ENCODE measurements around the gene KREMEN1. TPM values are rescaled to one million over a fixed set of nuclear protein-coding genes. Genes with fewer than 3 reads are reported as not detected.
A peak's percentile ranks its signal among the peaks of the same experiment; 100 is the strongest.

The KREMEN1 gene
- total and polyA plus RNA-seq, 2 donors (not counting 1 experiment from before 2014, with no cell fraction given): 0.01 TPM; not detected in 1

DNA sequence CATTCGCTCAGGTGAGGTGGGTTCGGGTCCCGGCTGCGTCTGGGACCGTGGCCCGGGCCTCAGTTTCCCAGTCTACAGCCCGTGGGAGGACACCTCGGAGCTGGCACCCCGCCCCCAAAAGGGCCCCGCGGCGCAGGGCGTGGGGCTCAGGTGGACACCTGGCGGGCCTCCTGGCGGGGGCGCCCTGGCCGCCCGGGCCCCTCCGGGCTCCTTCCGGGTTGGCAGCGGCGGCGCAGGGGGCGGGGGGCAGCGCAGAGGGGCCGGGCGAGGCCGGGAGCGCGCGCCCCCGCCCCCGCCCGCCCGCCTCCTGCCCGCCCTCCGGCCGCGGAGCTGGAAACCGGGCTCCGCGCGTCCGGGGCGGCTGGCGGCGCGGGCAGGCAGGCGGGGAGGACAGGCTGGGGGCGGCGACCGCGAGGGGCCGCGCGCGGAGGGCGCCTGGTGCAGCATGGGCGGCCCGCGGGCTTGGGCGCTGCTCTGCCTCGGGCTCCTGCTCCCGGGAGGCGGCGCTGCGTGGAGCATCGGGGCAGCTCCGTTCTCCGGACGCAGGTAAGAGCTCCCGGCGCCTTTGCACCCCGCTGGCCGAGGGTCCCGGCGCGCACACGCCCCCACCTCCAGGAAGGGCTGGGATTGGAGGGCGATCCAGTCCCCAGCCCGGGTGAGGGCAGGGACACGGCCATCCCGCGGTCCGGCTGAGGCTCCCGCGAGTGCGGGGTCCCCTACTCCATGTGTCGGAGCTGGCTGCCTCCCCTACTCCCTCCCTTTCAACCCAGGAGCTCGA lies 132.9 kb downstream of the KREMEN1 start, which contains the start of gene EMID1:
Gene EMID1 (plus strand): TSS at position 303 of the 778 bp plus-strand sequence. CDS start 143 bp downstream, at position 446.
- H2AFZ ChIP-seq (ENCODE audit: insufficient read depth, low read depth, low read length, poor library complexity, severe bottlenecking): peak within 1 kb of the TSS; percentile 42
- no peak within 1 kb of the TSS for H3K27ac ChIP-seq (ENCODE audit: low read length in 2 of 2)
- 3% methylated on average over 86 of the region's 90 CpGs for WGBS (ENCODE audit: insufficient coverage)
- peaks cover 42 to 44% of the 10 kb centered on the region in 2 donors for H3K4me1 ChIP-seq (ENCODE audit: control insufficient read depth in 2 of 2, insufficient read depth in 2 of 2, low read length in 2 of 2)
- peaks cover 0 to 91% (median 33%) of the 10 kb centered on the region in 4 experiments for H3K27me3 ChIP-seq (replicated peaks in 1 of 4; ENCODE audit: control extremely low read depth in 1 of 4, control insufficient read depth in 3 of 4, insufficient read depth in 4 of 4, low read length in 3 of 4)
- no peak within 1 kb of the TSS for H3K9ac ChIP-seq (ENCODE audit: low read length)
- ChIA-PET POLR2A (no interaction called here), CTCF (interaction anchor here (0.6 to 6.0 kb wide), 4 partner anchors 16 to 147 kb away, joined by 3 to 24 read pairs (median 4); no protein-coding TSS in a partner anchor)
- peaks cover 0 to 10% (median 0%) of the 10 kb centered on the region in 3 donors for H3K9me3 ChIP-seq (ENCODE audit: control extremely low read depth in 1 of 3, control insufficient read depth in 2 of 3, insufficient read depth in 1 of 3, low read length in 2 of 3)
- peak within 1 kb of the TSS; percentile 72 for H3K4me2 ChIP-seq (replicated peaks; ENCODE audit: low read depth, low read length, poor library complexity, severe bottlenecking)
- Mint-ChIP-seq H3K9me3 (ENCODE audit: insufficient read depth) (no peaks in the 10 kb centered on the region), H3K27me3 (peaks cover 64% of the 10 kb centered on the region), H3K27ac (no peak within 1 kb of the TSS), H3K4me1 (peaks cover 42% of the 10 kb centered on the region), H3K4me3 (peak within 1 kb of the TSS; percentile 76)
- no peaks in the 10 kb centered on the region for H3K79me2 ChIP-seq (ENCODE audit: control insufficient read depth, insufficient read depth, low read length)
- no peak for ATAC-seq (ENCODE audit: low read depth)
- intact Hi-C loops (cut with micrococcal nuclease): no loop called here
- H4K20me1 ChIP-seq (ENCODE audit: control insufficient read depth, insufficient read depth, low read length, poor library complexity, severe bottlenecking): no peaks in the 10 kb centered on the region
- TF ChIP-seq EZH2 (IDR thresholded peaks at IDR 0.05; ENCODE audit: borderline replicate concordance, insufficient read depth, low read depth, low read length, poor library complexity, severe bottlenecking): no peak
- TF ChIP-seq, protein P1, sequence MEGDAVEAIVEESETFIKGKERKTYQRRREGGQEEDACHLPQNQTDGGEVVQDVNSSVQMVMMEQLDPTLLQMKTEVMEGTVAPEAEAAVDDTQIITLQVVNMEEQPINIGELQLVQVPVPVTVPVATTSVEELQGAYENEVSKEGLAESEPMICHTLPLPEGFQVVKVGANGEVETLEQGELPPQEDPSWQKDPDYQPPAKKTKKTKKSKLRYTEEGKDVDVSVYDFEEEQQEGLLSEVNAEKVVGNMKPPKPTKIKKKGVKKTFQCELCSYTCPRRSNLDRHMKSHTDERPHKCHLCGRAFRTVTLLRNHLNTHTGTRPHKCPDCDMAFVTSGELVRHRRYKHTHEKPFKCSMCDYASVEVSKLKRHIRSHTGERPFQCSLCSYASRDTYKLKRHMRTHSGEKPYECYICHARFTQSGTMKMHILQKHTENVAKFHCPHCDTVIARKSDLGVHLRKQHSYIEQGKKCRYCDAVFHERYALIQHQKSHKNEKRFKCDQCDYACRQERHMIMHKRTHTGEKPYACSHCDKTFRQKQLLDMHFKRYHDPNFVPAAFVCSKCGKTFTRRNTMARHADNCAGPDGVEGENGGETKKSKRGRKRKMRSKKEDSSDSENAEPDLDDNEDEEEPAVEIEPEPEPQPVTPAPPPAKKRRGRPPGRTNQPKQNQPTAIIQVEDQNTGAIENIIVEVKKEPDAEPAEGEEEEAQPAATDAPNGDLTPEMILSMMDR (IDR thresholded peaks at IDR 0.05): no peak
- peak within 1 kb of the TSS in 3 of 5 experiments; percentile 18 to 46 (median 23) for H3K4me3 ChIP-seq (ENCODE audit: control extremely low read depth in 1 of 5, extremely low read depth in 1 of 5, insufficient read depth in 1 of 5, low read depth in 2 of 5, low read length in 4 of 5)
- H3K36me3 ChIP-seq (replicated peaks in 1 of 2; ENCODE audit: control extremely low read depth in 1 of 2, control insufficient read depth in 1 of 2, extremely low read depth in 1 of 2, insufficient read depth in 2 of 2, low read length in 1 of 2): no peaks in the 10 kb centered on the region
- DNase-seq: peak; percentile 30
